ENCODE data around the gene SCRN1. TPM values are rescaled to one million over a fixed set of nuclear protein-coding genes. Genes with fewer than 3 reads are reported as not detected.

Gene SCRN1
- total RNA-seq, 2 experiments from 2014 or later = 12.0 to 12.2 TPM

- no peak overlapping the region for H3K27ac Mint-ChIP-seq
- H3K27me3 Mint-ChIP-seq (ENCODE audit: low read depth) = no peaks in the 10 kb centered on the region
- H3K4me1 Mint-ChIP-seq (ENCODE audit: low read depth) = peaks cover 4% of the 10 kb centered on the region
- H3K36me3 Mint-ChIP-seq (ENCODE audit: low read depth) = peaks cover 10% of the 10 kb centered on the region
- H3K9me3 Mint-ChIP-seq (ENCODE audit: insufficient read depth) = no peaks in the 10 kb centered on the region
- no peak for DNase-seq
- no peak for ATAC-seq
- ChIA-PET POLR2A (no interaction called here), CTCF (interaction anchor here (0.7 to 1.4 kb wide), 3 partner anchors 25 to 116 kb away, joined by 3 read pairs; no protein-coding TSS in a partner anchor)
- H3K4me3 Mint-ChIP-seq = no peak overlapping the region
Measured at GRCh38 chr7:29946428-29947186, 43.0 kb downstream of the SCRN1 start.

- ChIA-PET CTCF (interaction anchor here (1.0 to 1.4 kb wide), 3 partner anchors 24 to 117 kb away, joined by 3 read pairs; no protein-coding TSS in a partner anchor), POLR2A (no interaction called here)
- Mint-ChIP-seq H3K9me3 (ENCODE audit: insufficient read depth) (no peaks in the 10 kb centered on the region), H3K27me3 (ENCODE audit: low read depth) (no peaks in the 10 kb centered on the region), H3K4me3 (no peak overlapping the region), H3K4me1 (ENCODE audit: low read depth) (peaks cover 4% of the 10 kb centered on the region), H3K36me3 (ENCODE audit: low read depth) (peaks cover 2% of the 10 kb centered on the region), H3K27ac (no peak overlapping the region)
- no peak for ATAC-seq
- no peak for DNase-seq
Measured at GRCh38 chr7:29945259-29945809, 44.3 kb downstream of the SCRN1 start.

DNA sequence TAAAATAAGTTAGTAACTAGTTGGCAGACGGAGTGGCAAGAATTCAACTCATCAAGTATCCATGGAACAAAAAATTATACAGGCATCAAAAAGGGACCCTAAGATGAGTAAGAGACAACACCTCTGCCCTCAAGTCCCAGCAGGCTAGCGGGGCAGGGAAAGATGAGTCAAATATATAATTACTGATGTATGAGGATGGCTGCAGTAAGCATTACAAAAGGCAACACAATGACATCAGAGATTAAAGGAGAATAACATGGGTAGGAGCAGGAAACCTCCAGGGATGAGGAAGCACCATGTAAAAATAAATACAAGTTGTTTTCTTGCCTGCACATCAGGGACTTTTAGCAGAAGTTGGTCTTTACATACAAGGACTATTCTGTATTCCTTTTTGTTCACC is 49.4 kb downstream of the SCRN1 start:
- POLR2A ChIA-PET = no interaction called here
- Mint-ChIP-seq H3K36me3 (ENCODE audit: low read depth) (no peaks in the 10 kb centered on the region), H3K27me3 (ENCODE audit: low read depth) (no peaks in the 10 kb centered on the region), H3K9me3 (ENCODE audit: insufficient read depth) (no peaks in the 10 kb centered on the region), H3K4me3 (no peak overlapping the region), H3K27ac (no peak overlapping the region), H3K4me1 (ENCODE audit: low read depth) (peaks cover 4% of the 10 kb centered on the region)
- DNase-seq = no peak
- no peak for ATAC-seq
- CTCF ChIA-PET = interaction anchor here (0.7 to 1.5 kb wide), 3 partner anchors 20 to 122 kb away, joined by 3 to 4 read pairs (median 3); no protein-coding TSS in a partner anchor

- H3K27ac Mint-ChIP-seq = no peak overlapping the region
- ChIA-PET POLR2A (no interaction called here), CTCF (no interaction called here)
- H3K4me1 Mint-ChIP-seq (ENCODE audit: low read depth) = no peaks in the 10 kb centered on the region
- no peaks in the 10 kb centered on the region for H3K27me3 Mint-ChIP-seq (ENCODE audit: low read depth)
- DNase-seq (no peak), ATAC-seq (no peak)
- H3K36me3 Mint-ChIP-seq (ENCODE audit: low read depth) = no peaks in the 10 kb centered on the region
- no peaks in the 10 kb centered on the region for H3K9me3 Mint-ChIP-seq (ENCODE audit: insufficient read depth)
- H3K4me3 Mint-ChIP-seq = no peak overlapping the region
Measured at GRCh38 chr7:29937132-29937531, 52.5 kb downstream of the SCRN1 start.

DNA sequence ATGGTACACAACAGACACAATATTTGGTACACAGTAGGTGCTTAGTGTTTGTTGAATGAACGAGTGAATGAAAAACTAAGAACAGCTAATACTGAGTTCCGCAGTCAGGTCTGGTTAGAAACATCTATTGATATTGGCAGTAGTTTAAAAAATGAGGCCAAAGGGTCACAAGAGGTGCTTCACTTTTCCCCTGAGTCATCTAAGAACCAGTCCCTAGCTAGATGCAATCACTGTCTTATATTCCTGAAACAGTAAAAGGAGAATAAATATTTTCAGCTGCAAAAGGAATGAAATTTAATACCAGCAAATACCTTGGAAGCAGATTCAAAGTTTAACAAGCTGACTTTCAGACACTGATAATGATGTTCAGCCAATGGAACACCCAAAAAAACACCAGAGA is 54.5 kb downstream of the SCRN1 start:
- Mint-ChIP-seq H3K36me3 (ENCODE audit: low read depth) (peaks cover 2% of the 10 kb centered on the region), H3K27ac (no peak overlapping the region), H3K4me3 (no peak overlapping the region), H3K9me3 (ENCODE audit: insufficient read depth) (no peaks in the 10 kb centered on the region), H3K4me1 (ENCODE audit: low read depth) (peaks cover 2% of the 10 kb centered on the region), H3K27me3 (ENCODE audit: low read depth) (no peaks in the 10 kb centered on the region)
- ATAC-seq (no peak), DNase-seq (no peak)
- ChIA-PET POLR2A (no interaction called here), CTCF (no interaction called here)

DNA sequence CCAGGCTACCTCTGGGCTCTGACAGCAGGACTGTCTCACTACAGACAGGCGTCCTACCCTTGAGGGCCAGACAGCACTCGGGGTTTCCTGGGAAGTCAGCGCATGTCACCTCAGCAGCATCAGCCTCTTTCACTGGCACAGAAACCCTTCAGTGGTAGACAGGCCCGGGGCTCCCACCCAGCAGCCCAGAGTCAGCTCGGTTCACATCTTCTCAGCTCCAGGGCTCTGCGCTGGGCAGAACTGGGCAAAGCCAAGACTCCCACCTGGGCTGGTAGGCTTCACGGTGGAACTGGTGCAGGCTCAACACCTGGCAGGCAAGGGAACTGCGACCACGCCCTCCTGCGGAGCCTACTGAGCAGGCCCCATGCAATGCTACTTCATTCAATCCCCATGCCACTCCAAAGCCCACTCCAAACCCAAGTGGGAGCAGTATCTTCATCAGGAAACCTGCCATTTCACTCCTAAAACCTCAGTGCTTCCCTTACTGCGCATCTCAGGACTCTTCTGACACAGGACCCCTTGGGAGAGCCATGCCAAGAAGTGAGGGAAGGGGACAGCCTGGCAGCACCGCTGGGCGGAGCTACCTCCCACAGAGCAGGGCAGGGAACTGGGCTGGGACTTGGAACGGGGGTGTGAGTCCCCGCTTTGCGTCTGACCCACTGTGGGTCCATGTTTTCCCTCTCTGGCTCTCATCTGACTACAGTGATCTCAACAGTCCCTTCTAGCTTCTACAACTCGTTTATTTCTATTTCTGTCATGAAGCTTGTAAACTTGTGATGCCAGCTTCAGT is 60.4 kb downstream of the SCRN1 start:
- ChIA-PET CTCF (interaction anchor here (2.7 kb wide), 1 partner anchor 8 kb away, joined by 14 read pairs; no protein-coding TSS in a partner anchor), POLR2A (no interaction called here)
- no peaks in the 10 kb centered on the region for H3K27me3 Mint-ChIP-seq (ENCODE audit: low read depth)
- H3K4me1 Mint-ChIP-seq (ENCODE audit: low read depth) = peaks cover 2% of the 10 kb centered on the region
- ATAC-seq (no peak), DNase-seq (no peak)
- H3K27ac Mint-ChIP-seq = no peak overlapping the region
- peaks cover 2% of the 10 kb centered on the region for H3K36me3 Mint-ChIP-seq (ENCODE audit: low read depth)
- H3K9me3 Mint-ChIP-seq (ENCODE audit: insufficient read depth) = no peaks in the 10 kb centered on the region
- H3K4me3 Mint-ChIP-seq = no peak overlapping the region

GRCh38 chr7:29926741-29927140 is 62.9 kb downstream of the SCRN1 start:
- no peaks in the 10 kb centered on the region for H3K36me3 Mint-ChIP-seq (ENCODE audit: low read depth)
- H3K4me1 Mint-ChIP-seq (ENCODE audit: low read depth) = peaks cover under 1% of the 10 kb centered on the region
- H3K27ac Mint-ChIP-seq = no peak overlapping the region
- no peaks in the 10 kb centered on the region for H3K27me3 Mint-ChIP-seq (ENCODE audit: low read depth)
- ChIA-PET CTCF (no interaction called here), POLR2A (no interaction called here)
- ATAC-seq = no peak
- H3K9me3 Mint-ChIP-seq (ENCODE audit: insufficient read depth) = no peaks in the 10 kb centered on the region
- no peak overlapping the region for H3K4me3 Mint-ChIP-seq
- DNase-seq = no peak

- ATAC-seq (no peak), DNase-seq (no peak)
- ChIA-PET CTCF (no interaction called here), POLR2A (no interaction called here)
- Mint-ChIP-seq H3K36me3 (ENCODE audit: low read depth) (no peaks in the 10 kb centered on the region), H3K9me3 (ENCODE audit: insufficient read depth) (no peaks in the 10 kb centered on the region), H3K4me1 (ENCODE audit: low read depth) (no peaks in the 10 kb centered on the region), H3K27me3 (ENCODE audit: low read depth) (no peaks in the 10 kb centered on the region), H3K27ac (no peak overlapping the region), H3K4me3 (no peak overlapping the region)
Measured at GRCh38 chr7:29926216-29926615, 63.4 kb downstream of the SCRN1 start.

DNA sequence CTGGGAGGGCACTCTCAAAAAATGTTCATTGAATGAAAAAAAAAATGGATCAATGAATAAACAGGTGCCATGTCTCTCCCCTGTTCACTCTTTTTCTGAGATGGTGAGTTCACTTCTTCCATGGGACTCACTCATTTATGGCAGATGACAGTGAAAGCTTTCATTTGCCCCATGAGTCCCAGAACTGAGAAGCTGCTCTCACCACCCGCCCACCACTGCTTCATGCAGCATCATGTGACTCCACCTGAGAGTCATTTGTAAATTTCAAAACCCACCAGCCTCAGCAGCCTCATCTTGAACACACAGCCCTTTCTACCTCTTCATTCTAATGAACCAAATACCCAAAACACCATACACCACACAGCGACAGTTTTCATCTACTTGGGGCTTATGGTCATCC is 64.9 kb downstream of the SCRN1 start:
- H3K27ac Mint-ChIP-seq = no peak overlapping the region
- H3K9me3 Mint-ChIP-seq (ENCODE audit: insufficient read depth) = no peaks in the 10 kb centered on the region
- ChIA-PET CTCF (no interaction called here), POLR2A (no interaction called here)
- no peak overlapping the region for H3K4me3 Mint-ChIP-seq
- DNase-seq = no peak
- no peaks in the 10 kb centered on the region for H3K36me3 Mint-ChIP-seq (ENCODE audit: low read depth)
- H3K27me3 Mint-ChIP-seq (ENCODE audit: low read depth) = no peaks in the 10 kb centered on the region
- no peak for ATAC-seq
- H3K4me1 Mint-ChIP-seq (ENCODE audit: low read depth) = no peaks in the 10 kb centered on the region

GRCh38 chr7:29924006-29924405 is 65.6 kb downstream of the SCRN1 start:
- CTCF ChIA-PET = no interaction called here
- Mint-ChIP-seq H3K27me3 (ENCODE audit: low read depth) (no peaks in the 10 kb centered on the region), H3K9me3 (ENCODE audit: insufficient read depth) (no peaks in the 10 kb centered on the region), H3K4me1 (ENCODE audit: low read depth) (no peaks in the 10 kb centered on the region), H3K36me3 (ENCODE audit: low read depth) (no peaks in the 10 kb centered on the region), H3K4me3 (no peak overlapping the region), H3K27ac (no peak overlapping the region)
- DNase-seq (no peak), ATAC-seq (no peak)
- POLR2A ChIA-PET = no interaction called here

GRCh38 chr7:29922921-29923700 is 66.5 kb downstream of the SCRN1 start:
- H3K4me3 Mint-ChIP-seq = no peak overlapping the region
- CTCF ChIA-PET = interaction anchor here (0.7 to 3.7 kb wide), 6 partner anchors 15 to 139 kb away, joined by 4 to 22 read pairs (median 14); no protein-coding TSS in a partner anchor
- ATAC-seq = no peak

More at GRCh38 chr7:29922921-29923700, 66.5 kb downstream of the SCRN1 start:
- H3K36me3 Mint-ChIP-seq (ENCODE audit: low read depth) = no peaks in the 10 kb centered on the region
- DNase-seq = no peak
- H3K9me3 Mint-ChIP-seq (ENCODE audit: insufficient read depth) = no peaks in the 10 kb centered on the region
- no peak overlapping the region for H3K27ac Mint-ChIP-seq
- no peaks in the 10 kb centered on the region for H3K4me1 Mint-ChIP-seq (ENCODE audit: low read depth)
- H3K27me3 Mint-ChIP-seq (ENCODE audit: low read depth) = no peaks in the 10 kb centered on the region
- POLR2A ChIA-PET = no interaction called here

All from activated CD8-positive, alpha-beta T cell treated with anti-CD3 and anti-CD28 coated beads, Interleukin-2, amount 10 ng/mL, durations not matched to agents 7 days and 5 days (primary cell).